ENCODE results near the gene TNS1. TPM values are rescaled to one million over a fixed set of nuclear protein-coding genes. Genes with fewer than 3 reads are reported as not detected.

The TNS1 gene
- total RNA-seq, 4 donors from 2014 or later, result 57.7 to 120 (median 95.7) TPM

GRCh38 chr2:217958884-217959225 is 43.9 kb downstream of the TNS1 start:
- no peak for TF ChIP-seq CTCF (IDR thresholded peaks at IDR 0.05)
- TF ChIP-seq POLR2A (IDR thresholded peaks at IDR 0.05), result no peak

GRCh38 chr2:217958206-217958883 is 44.5 kb downstream of the TNS1 start:
- no peak for DNase-seq (ENCODE audit: low spot score in 2 of 2)
- intact Hi-C loops (cut with DNase I; ENCODE audit: low total_unique reads), result no loop called here
- TF ChIP-seq POLR2A (IDR thresholded peaks at IDR 0.05) (no peak), CTCF (IDR thresholded peaks at IDR 0.05) (no peak)
- no peak overlapping the region for H3K4me3 ChIP-seq (ENCODE audit: low read depth, poor library complexity, severe bottlenecking)
- WGBS, 2 donors, result 84 to 85% methylated on average over 16 of the region's 16 CpGs

More at GRCh38 chr2:217958884-217959225, 43.9 kb downstream of the TNS1 start:
- H3K4me3 ChIP-seq (ENCODE audit: low read depth, poor library complexity, severe bottlenecking), result no peak overlapping the region
- 91 to 100% methylated on average over 2 to 3 of the region's 3 CpGs for WGBS, 2 donors
- intact Hi-C loops (cut with DNase I; ENCODE audit: low total_unique reads), result no loop called here
- DNase-seq (ENCODE audit: low spot score in 2 of 2), result no peak

- no peak for DNase-seq (ENCODE audit: low spot score in 2 of 2)
- H3K4me3 ChIP-seq (ENCODE audit: low read depth, poor library complexity, severe bottlenecking), result no peak overlapping the region
- no peak for TF ChIP-seq CTCF (IDR thresholded peaks at IDR 0.05)
- no peak for TF ChIP-seq POLR2A (IDR thresholded peaks at IDR 0.05)
Measured at GRCh38 chr2:217956586-217957457, 46.0 kb downstream of the TNS1 start.

GRCh38 chr2:217955881-217956493 is 46.8 kb downstream of the TNS1 start:
- no peak for TF ChIP-seq POLR2A (IDR thresholded peaks at IDR 0.05)
- TF ChIP-seq CTCF (IDR thresholded peaks at IDR 0.05), result no peak
- H3K4me3 ChIP-seq (ENCODE audit: low read depth, poor library complexity, severe bottlenecking), result no peak overlapping the region
- WGBS, 2 donors, result 90% methylated on average over 7 of the region's 7 CpGs
- intact Hi-C loops (cut with DNase I; ENCODE audit: low total_unique reads), result no loop called here
- no peak for DNase-seq (ENCODE audit: low spot score in 2 of 2)

More at GRCh38 chr2:217956586-217957457, 46.0 kb downstream of the TNS1 start:
- WGBS, 2 donors, result 78 to 80% methylated on average over 13 to 16 of the region's 16 CpGs
- intact Hi-C loops (cut with DNase I; ENCODE audit: low total_unique reads), result no loop called here

- TF ChIP-seq CTCF (IDR thresholded peaks at IDR 0.05) (no peak), POLR2A (IDR thresholded peaks at IDR 0.05) (no peak)
- no peak for DNase-seq (ENCODE audit: low spot score in 2 of 2)
- intact Hi-C loops (cut with DNase I; ENCODE audit: low total_unique reads), result no loop called here
Measured at GRCh38 chr2:217954971-217955740, 47.6 kb downstream of the TNS1 start.

More at GRCh38 chr2:217954971-217955740, 47.6 kb downstream of the TNS1 start:
- 79 to 87% methylated on average over 15 of the region's 15 CpGs for WGBS, 2 donors
- no peak overlapping the region for H3K4me3 ChIP-seq (ENCODE audit: low read depth, poor library complexity, severe bottlenecking)

Data from lower leg skin (tissue), 4 donors.